ENCODE results near the gene AMY2B. TPM values are rescaled to one million over a fixed set of nuclear protein-coding genes. Genes with fewer than 3 reads are reported as not detected.
"Not testable (repeated sequence)": the region's sequence is repeated elsewhere in the genome, so short reads cannot be mapped to it uniquely, and the experiment has no call there.

The AMY2B gene
- total RNA-seq, result 6.2 and 6.8 TPM in 2 replicates

GRCh38 chr1:103571289-103571688, at the start of gene AMY2B:
AMY2B (plus strand) TSS chr1:103571589; CDS start chr1:103571603, 14 bp downstream.
- not testable (repeated sequence) for H3K36me3 ChIP-seq (ENCODE audit: insufficient read depth, low read length); H3K79me2 ChIP-seq (ENCODE audit: insufficient read depth, low read length); DNase-seq (ENCODE audit: insufficient read length, low spot score, missing footprints); H4K20me1 ChIP-seq (ENCODE audit: insufficient read depth, low read length); H3K4me3 ChIP-seq (ENCODE audit: insufficient read depth, low read length); H3K9me3 ChIP-seq (ENCODE audit: low read depth, low read length); H3K27me3 ChIP-seq (ENCODE audit: insufficient read depth, low read length); H2AFZ ChIP-seq (ENCODE audit: low read length); H3K4me2 ChIP-seq (ENCODE audit: insufficient read depth, low read length); H3K27ac ChIP-seq (ENCODE audit: low read depth, low read length); H3K4me1 ChIP-seq (ENCODE audit: insufficient read depth, low read length)

- H3K79me2 ChIP-seq (ENCODE audit: insufficient read depth, low read length), result peaks cover 22% of the 10 kb centered on the region
- no peaks in the 10 kb centered on the region for H3K36me3 ChIP-seq (ENCODE audit: insufficient read depth, low read length)
- H3K4me2 ChIP-seq (ENCODE audit: insufficient read depth, low read length), result no peak overlapping the region
- H4K20me1 ChIP-seq (ENCODE audit: insufficient read depth, low read length), result no peaks in the 10 kb centered on the region
- DNase-seq (ENCODE audit: insufficient read length, low spot score, missing footprints), result no peak
- TF ChIP-seq CTCF (IDR thresholded peaks at IDR 0.05; ENCODE audit: extremely low read depth, low read depth, low read length), result no peak
- H3K27ac ChIP-seq (ENCODE audit: low read depth, low read length), result no peak overlapping the region
- H3K4me1 ChIP-seq (ENCODE audit: insufficient read depth, low read length), result peaks cover 12% of the 10 kb centered on the region
- H3K9me3 ChIP-seq (ENCODE audit: low read depth, low read length), result no peaks in the 10 kb centered on the region
- H3K4me3 ChIP-seq (ENCODE audit: insufficient read depth, low read length), result no peak overlapping the region
- H2AFZ ChIP-seq (ENCODE audit: low read length), result no peak overlapping the region
- H3K27me3 ChIP-seq (ENCODE audit: insufficient read depth, low read length), result no peaks in the 10 kb centered on the region
Measured at GRCh38 chr1:103523346-103523745, 48.0 kb upstream of the AMY2B start.

- H3K4me3 ChIP-seq (ENCODE audit: insufficient read depth, low read length), result peak overlapping the region; percentile 64
- H3K27ac ChIP-seq (ENCODE audit: low read depth, low read length), result no peak overlapping the region
- peaks cover 2% of the 10 kb centered on the region for H4K20me1 ChIP-seq (ENCODE audit: insufficient read depth, low read length)
- peaks cover 39% of the 10 kb centered on the region for H3K79me2 ChIP-seq (ENCODE audit: insufficient read depth, low read length)
- DNase-seq (ENCODE audit: insufficient read length, low spot score, missing footprints), result no peak
- no peaks in the 10 kb centered on the region for H3K9me3 ChIP-seq (ENCODE audit: low read depth, low read length)
- H3K4me2 ChIP-seq (ENCODE audit: insufficient read depth, low read length), result peak overlapping the region; percentile 86
- no peaks in the 10 kb centered on the region for H3K27me3 ChIP-seq (ENCODE audit: insufficient read depth, low read length)
- TF ChIP-seq CTCF (IDR thresholded peaks at IDR 0.05; ENCODE audit: extremely low read depth, low read depth, low read length), result no peak
- H2AFZ ChIP-seq (ENCODE audit: low read length), result peak overlapping the region; percentile 95
- no peaks in the 10 kb centered on the region for H3K36me3 ChIP-seq (ENCODE audit: insufficient read depth, low read length)
- H3K4me1 ChIP-seq (ENCODE audit: insufficient read depth, low read length), result peaks cover 16% of the 10 kb centered on the region
Measured at GRCh38 chr1:103525114-103525606, 46.2 kb upstream of the AMY2B start.

GRCh38 chr1:103525607-103526507, 45.5 kb upstream of the AMY2B start, which contains the start of gene RNPC3:
RNPC3 (plus strand) TSS chr1:103525699; CDS start chr1:103526071, 372 bp downstream.
- H3K4me3 ChIP-seq (ENCODE audit: insufficient read depth, low read length), result peak within 1 kb of the TSS; percentile 98
- H4K20me1 ChIP-seq (ENCODE audit: insufficient read depth, low read length), result peaks cover 5% of the 10 kb centered on the region
- no peaks in the 10 kb centered on the region for H3K36me3 ChIP-seq (ENCODE audit: insufficient read depth, low read length)
- DNase-seq (ENCODE audit: insufficient read length, low spot score, missing footprints), result peak; percentile 92
- H3K9me3 ChIP-seq (ENCODE audit: low read depth, low read length), result no peaks in the 10 kb centered on the region
- peak within 1 kb of the TSS; percentile 97 for H3K27ac ChIP-seq (ENCODE audit: low read depth, low read length)
- no peaks in the 10 kb centered on the region for H3K27me3 ChIP-seq (ENCODE audit: insufficient read depth, low read length)
- no peak for TF ChIP-seq CTCF (IDR thresholded peaks at IDR 0.05; ENCODE audit: extremely low read depth, low read depth, low read length)
- H3K79me2 ChIP-seq (ENCODE audit: insufficient read depth, low read length), result peaks cover 46% of the 10 kb centered on the region
- H3K4me2 ChIP-seq (ENCODE audit: insufficient read depth, low read length), result peak within 1 kb of the TSS; percentile 97
- H2AFZ ChIP-seq (ENCODE audit: low read length), result peak within 1 kb of the TSS; percentile 100
- H3K4me1 ChIP-seq (ENCODE audit: insufficient read depth, low read length), result peaks cover 19% of the 10 kb centered on the region

Data from osteoblast (primary cell).